ENCODE data around the gene INPP5A. TPM values are rescaled to one million over a fixed set of nuclear protein-coding genes. Genes with fewer than 3 reads are reported as not detected.

Gene INPP5A
- total and polyA plus RNA-seq, 11 donors = 38.6 to 179 (median 102) TPM

DNA sequence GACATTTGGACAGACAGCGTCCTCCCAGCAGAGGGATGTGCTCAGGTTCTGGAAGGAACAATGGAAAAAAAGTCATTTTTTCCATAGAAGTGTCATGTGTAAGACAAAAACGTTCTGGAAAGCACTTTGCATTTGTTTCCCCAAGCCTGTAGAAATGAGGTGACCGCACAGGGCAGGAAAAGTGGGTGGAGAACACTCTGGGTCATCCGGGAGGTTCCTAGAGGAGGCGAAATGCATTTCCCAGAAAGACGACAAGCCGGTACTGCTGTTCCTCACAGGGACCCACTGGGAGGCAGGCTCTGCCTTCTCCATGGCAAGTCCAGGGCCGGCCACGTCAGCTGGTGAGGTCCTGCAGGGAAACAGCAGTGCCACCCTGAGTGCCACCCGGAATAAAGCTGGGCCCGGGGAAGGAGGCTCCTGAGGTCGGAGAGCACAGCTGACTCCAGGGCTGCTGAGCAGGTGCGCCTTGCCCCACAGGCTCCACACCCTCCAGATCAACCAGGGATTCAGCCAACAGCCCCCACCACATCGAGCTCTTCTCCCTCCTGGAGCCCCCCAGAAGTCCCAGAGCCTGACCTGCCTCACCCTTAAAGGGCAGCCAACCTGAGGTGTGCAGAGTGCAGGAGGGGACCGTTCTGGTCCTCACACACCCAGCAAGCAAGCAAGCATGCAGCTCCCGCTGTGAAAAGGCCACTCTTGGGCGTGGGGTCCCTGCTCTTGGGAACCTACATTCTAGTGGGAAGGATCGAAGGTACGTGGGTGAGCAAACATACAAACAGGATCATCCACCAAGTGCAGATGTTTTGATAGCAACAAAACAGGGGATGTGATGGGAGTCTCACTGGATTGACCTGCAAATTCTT is 28.8 kb upstream of the INPP5A start:
- H3K36me3 ChIP-seq = peaks cover 0 to 6% (median 0%) of the 10 kb centered on the region in 9 donors
- no peak for TF ChIP-seq POLR2A (IDR thresholded peaks at IDR 0.05)
- TF ChIP-seq, protein P1, sequence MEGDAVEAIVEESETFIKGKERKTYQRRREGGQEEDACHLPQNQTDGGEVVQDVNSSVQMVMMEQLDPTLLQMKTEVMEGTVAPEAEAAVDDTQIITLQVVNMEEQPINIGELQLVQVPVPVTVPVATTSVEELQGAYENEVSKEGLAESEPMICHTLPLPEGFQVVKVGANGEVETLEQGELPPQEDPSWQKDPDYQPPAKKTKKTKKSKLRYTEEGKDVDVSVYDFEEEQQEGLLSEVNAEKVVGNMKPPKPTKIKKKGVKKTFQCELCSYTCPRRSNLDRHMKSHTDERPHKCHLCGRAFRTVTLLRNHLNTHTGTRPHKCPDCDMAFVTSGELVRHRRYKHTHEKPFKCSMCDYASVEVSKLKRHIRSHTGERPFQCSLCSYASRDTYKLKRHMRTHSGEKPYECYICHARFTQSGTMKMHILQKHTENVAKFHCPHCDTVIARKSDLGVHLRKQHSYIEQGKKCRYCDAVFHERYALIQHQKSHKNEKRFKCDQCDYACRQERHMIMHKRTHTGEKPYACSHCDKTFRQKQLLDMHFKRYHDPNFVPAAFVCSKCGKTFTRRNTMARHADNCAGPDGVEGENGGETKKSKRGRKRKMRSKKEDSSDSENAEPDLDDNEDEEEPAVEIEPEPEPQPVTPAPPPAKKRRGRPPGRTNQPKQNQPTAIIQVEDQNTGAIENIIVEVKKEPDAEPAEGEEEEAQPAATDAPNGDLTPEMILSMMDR (IDR thresholded peaks at IDR 0.05) = peak in 11 of 12 donors; percentile 10 to 64 (median 48)
- H3K9me3 ChIP-seq = peaks cover 0 to 4% (median 0%) of the 10 kb centered on the region in 12 donors
- H3K27ac ChIP-seq = peak overlapping the region in 11 of 12 donors; percentile 35 to 78 (median 57)
- H3K4me1 ChIP-seq = peaks cover 0 to 70% (median 27%) of the 10 kb centered on the region in 12 donors
- H3K4me3 ChIP-seq = no peak overlapping the region
- no peaks in the 10 kb centered on the region for H3K27me3 ChIP-seq
- intact Hi-C loops (cut with DNase I) = loop anchor here in 6 of 10 donors (2.0 to 10.0 kb wide), 6 partner anchors 42 to 130 kb away; no protein-coding TSS in a partner anchor
- WGBS, 4 donors = 55 to 63% (median 60%) methylated on average over 17 to 19 of the region's 19 CpGs
- ATAC-seq (peak; percentile 83 to 92 (median 86)), DNase-seq (peak; percentile 68 to 89 (median 80))

- TF ChIP-seq POLR2A (IDR thresholded peaks at IDR 0.05) = no peak
- TF ChIP-seq, protein P1 (IDR thresholded peaks at IDR 0.05) = no peak
- Histone ChIP-seq H3K9me3 (peaks cover 0 to 4% (median 0%) of the 10 kb centered on the region in 12 donors), H3K4me1 (peaks cover 0 to 68% (median 24%) of the 10 kb centered on the region in 12 donors), H3K4me3 (no peak overlapping the region), H3K36me3 (peaks cover 0 to 6% (median 0%) of the 10 kb centered on the region in 9 donors), H3K27me3 (no peaks in the 10 kb centered on the region), H3K27ac (peak overlapping the region in 8 of 12 donors; percentile 24 to 78 (median 64))
- intact Hi-C loops (cut with DNase I) = loop anchor here in 8 of 10 donors (2.0 to 10.0 kb wide), 8 partner anchors 42 to 129 kb away; no protein-coding TSS in a partner anchor
- DNase-seq (peak in 1 of 5 donors; percentile 16), ATAC-seq (peak in 1 of 4 donors; percentile 7)
- 83 to 91% (median 87%) methylated on average over 12 to 14 of the region's 14 CpGs for WGBS, 4 donors
Measured at GRCh38 chr10:132509506-132510173, 27.9 kb upstream of the INPP5A start.

GRCh38 chr10:132510174-132510611 is 27.4 kb upstream of the INPP5A start:
- no peak for TF ChIP-seq POLR2A (IDR thresholded peaks at IDR 0.05)
- TF ChIP-seq, protein P1 (IDR thresholded peaks at IDR 0.05) = no peak
- H3K27ac ChIP-seq = peak overlapping the region in 8 of 12 donors; percentile 24 to 78 (median 64)
- intact Hi-C loops (cut with DNase I) = loop anchor here in 4 of 10 donors (2.0 to 10.0 kb wide), 3 partner anchors 45 to 127 kb away; no protein-coding TSS in a partner anchor
- H3K4me1 ChIP-seq = peaks cover 0 to 69% (median 26%) of the 10 kb centered on the region in 12 donors
- peak in 3 of 4 donors; percentile 1 to 21 (median 4) for ATAC-seq
- no peak overlapping the region for H3K4me3 ChIP-seq
- DNase-seq = peak in 2 of 5 donors; percentile 16 to 32
- H3K27me3 ChIP-seq = no peaks in the 10 kb centered on the region
- peaks cover 0 to 4% (median 0%) of the 10 kb centered on the region in 12 donors for H3K9me3 ChIP-seq
- H3K36me3 ChIP-seq = peaks cover 0 to 6% (median 0%) of the 10 kb centered on the region in 9 donors
- WGBS, 4 donors = 64 to 83% (median 74%) methylated on average over 6 to 15 of the region's 15 CpGs
